DLD1 (cell line): Measurements from ENCODE around the gene LRRC4C.

Experiments used
- in situ Hi-C: cut with HindIII; loops from 2 replicates; pipeline ENCODE4 v1.10.0; 2017; ENCODE audit warnings: low sequenced_read_pairs

Gene LRRC4C

DNA sequence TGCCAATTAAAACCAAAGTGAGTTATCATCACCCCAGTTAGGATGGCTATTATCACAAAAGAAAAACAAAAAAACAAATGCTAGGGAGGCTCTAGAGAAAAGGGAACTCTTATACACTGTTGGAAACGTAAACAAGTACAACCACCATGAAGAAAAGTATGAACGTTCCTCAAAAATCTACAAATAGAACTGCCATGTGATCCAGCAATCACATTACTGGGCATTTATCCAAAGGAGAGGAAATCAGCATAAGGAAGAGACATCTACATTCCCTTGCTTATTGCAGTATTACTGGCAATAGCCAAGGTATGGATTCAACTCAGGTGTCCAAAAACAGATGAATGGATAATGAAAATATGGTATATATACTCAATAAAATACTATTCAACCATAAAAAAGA, 1145.1 kb downstream of the LRRC4C start:
- in situ Hi-C loops: no loop called here

DNA sequence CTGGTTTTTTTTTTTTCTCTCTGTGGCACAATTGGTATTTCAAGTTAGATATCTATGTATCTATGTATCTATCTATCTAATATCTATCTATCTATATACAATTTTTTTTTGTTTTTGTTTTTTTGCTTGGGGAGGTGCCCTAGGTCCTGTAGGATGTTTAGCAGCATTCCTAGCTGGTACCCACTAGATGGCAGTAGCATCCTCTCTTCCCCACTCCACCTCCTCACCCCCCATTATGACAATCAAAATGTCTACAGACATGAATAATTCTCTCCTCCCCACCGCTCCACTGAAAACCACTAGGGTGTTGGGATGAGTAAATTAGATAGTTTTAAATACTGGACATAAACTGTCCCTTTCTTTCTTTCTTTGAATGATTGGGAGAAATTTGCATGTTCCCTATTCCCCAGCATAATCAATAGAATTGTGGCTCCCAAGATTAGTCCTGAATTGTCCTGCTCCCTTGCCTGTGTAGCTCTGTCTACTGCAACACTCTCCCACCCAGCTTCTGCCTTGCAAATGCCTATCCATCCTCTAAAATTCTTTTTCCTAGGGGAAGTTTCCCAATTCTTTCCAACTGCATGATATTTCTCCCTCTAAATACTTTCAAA, 1152.4 kb downstream of the LRRC4C start:
- in situ Hi-C loops: no loop called here

DNA sequence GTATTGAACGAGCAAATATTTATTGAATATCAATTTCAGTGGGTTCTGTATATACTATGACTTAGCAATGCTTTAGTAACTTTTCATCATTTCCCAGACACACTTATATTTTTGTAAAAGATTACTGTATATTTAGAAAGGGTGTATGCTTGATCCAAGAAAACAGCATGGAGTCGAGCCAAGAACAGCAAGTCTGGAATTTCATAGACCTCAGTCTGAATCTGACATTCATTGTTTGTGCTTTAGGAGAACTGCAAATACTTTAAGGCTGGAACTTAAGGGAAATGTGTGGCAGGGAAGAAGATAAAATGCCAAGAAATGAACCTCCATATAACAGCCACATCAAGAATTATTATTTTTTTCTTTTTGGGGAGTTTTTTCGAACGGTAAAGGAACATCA, 1156.8 kb downstream of the LRRC4C start:
- in situ Hi-C loops: no loop called here

DNA sequence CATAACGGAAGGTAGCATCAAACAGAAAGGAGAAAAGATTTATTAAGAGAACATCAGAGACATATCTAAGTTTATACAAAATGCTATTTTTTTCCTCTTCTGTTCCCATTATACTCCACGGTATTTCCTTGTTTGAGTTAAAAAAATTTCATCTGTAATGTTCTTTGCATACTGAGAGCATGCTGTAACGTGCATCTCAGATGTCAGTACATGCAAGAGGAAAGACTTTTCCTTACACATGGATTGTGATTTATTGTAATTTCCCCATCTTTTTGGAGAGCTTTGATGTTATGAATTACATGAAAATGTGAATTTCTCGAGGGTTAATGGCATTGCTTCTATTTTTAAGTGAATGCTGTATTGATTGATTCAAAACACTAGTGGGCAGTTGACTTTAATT, 1164.0 kb downstream of the LRRC4C start:
- in situ Hi-C loops: no loop called here

DNA sequence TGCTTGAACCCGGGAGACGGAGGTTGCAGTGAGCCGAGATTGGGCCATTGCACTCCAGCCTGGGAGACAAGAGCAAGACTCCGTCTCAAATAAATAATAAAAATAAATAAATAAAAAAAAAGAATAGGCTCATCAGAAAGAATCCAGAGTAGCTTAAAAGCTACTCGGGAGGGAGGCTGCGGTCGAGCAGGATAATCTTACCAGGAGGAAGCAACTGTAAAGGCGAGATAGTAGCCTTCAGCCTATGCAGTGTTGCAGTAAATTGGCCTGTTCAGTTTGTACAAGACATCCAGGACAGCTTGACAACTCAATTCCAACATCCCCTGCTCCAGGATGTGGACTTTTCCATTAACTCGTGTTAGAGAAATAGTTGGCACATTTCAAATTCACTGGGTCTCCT, 1164.7 kb downstream of the LRRC4C start:
- in situ Hi-C loops: no loop called here

DNA sequence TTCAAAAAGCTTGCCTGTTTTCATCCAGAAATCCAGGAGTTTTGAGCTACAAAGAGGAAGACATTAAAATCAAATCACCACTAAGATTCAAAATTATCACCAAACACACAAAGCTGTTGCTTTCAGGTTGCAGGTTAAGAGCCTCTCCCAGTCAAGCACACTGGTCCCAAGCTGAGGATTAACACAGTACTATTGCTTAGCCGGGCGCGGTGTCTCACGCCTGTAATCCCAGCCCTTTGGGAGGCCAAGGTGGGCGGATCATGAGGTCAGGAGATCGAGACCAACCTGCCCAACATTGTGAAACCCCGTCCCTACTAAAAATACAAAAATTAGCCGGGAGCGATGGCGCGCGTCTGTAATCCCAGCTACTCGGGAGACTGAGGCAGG, 1165.1 kb downstream of the LRRC4C start:
- in situ Hi-C loops: no loop called here

DNA sequence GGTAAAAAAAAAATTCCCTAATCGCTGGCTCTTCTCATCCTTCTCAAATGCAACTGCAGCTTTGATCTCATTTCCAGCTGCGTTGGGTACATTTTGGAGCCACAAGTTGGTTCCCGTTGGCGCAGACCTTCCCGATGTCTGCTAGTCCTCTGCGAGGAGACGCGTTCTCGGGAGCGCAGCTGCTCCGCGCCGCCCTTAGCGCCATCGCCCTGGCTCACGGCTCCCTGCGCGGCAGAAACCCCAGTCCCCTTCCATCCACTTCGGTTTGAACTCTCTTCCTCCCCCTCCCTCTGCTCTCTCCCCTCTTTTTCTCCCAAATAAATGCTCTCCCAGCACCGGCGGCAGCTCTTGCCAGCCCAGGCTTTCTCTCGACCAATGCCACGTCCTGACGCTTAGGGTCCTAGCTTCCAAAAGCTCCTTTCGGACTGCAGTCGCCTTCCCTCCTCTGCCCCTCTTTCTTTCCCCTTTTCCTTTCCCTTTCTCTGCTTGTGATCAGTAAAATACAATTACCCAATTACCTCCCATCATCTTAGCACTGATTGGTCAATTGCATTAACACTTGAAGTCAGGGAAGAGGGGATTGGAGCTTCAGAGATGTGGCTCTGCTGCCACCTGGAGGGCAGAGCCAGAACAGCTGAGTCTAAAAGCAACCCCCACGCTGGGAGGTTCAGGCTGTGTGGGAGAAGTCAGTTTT, 1165.7 kb downstream of the LRRC4C start:
- in situ Hi-C loops: no loop called here

DNA sequence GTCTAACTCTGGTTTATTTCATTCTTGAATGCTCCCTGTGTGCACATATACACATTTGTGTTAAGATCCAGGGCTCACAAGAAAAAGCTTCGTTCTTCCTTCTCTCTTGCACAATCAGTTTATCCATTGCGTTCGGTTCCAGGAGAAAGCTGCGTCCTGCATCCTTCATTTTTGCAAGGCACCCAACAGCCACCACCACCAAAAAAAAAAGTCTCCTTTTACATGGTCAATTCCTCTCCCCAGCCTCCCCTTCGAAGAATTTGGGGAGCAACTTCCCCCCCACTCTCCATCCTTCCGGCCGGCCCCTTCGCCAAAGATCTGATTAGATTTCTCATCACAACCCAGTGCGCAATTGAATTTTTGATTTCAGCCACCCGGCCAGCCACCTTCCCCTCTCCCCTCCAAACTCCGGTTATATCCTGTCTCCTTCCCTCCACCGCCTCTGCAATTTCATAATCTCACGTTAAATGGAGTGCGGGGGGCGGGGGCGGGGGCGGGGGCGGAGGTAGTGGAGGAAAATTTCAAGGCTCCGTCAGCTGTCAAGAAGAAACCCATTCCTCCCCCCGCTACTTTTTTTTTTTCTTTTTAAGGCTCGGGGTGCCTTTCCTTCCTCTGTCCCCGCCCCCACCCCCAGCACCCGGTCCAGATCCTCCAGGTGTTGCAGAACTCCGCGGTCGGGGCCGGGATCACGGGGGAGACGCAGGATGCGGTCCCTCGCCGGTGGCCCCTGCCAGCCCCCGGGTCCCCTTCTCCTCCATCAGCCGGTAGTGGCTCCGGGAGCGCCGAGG, 1166.5 kb downstream of the LRRC4C start:
- in situ Hi-C loops: no loop called here

DNA sequence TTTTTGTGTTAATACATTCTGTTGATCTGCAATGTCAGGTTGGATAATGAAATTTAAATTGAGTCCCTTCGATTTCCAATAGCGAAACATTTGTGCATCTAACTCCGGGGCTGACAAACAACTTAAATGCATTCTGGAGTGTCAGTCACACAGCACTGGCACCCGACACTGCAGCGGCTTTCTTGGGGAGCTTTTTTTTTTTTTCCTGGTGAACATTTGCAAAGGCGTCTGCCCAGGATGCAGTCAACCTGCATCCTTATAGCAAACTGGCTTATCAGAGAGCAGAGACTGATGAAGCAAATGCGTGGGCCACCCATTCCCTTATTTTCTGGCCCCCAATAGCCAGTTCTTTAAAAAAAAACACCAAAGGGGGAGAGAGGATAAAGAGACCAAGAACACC, 1167.7 kb downstream of the LRRC4C start:
- in situ Hi-C loops: no loop called here

DNA sequence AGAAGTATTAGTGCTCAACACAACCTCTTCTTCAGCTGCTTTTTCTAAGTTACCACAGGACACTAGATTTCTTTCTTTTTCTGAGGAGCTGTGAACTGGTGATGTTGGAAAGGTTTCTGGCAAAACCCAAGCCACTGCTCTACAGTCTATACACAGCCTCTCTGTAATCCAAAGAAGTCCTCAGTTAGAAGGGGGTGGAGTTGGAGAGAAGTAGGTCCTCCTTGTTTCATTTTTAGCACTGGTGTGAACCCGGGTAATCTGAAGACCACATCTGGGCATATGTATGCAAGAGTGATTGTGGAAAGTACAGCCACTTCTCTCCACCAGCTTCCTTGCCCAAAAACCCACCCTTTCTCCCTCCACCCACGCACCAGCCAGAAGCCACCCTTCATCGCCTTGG, 1168.1 kb downstream of the LRRC4C start:
- in situ Hi-C loops: no loop called here

DNA sequence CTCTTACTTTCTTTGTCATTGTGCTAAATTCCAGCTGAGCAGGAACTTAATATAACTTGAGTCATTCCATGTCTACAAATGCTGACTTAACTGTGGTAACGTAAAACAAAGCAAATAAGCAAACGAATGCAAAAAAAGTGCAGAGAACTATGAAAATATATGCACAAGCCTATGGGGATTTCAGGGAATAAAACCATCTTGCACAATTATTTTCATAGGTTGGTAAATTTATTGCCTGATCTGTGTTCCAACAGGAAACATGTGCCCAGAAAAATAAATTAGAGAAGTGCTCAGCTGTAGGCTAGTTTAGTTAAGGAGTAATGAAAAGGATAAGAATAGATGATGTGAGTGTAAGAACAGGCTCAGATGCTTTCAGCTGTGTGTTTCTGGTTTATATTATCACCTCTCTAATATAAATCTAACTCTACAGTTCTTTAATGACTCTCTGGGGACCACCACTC, 1169.3 kb downstream of the LRRC4C start:
- in situ Hi-C loops: no loop called here

DNA sequence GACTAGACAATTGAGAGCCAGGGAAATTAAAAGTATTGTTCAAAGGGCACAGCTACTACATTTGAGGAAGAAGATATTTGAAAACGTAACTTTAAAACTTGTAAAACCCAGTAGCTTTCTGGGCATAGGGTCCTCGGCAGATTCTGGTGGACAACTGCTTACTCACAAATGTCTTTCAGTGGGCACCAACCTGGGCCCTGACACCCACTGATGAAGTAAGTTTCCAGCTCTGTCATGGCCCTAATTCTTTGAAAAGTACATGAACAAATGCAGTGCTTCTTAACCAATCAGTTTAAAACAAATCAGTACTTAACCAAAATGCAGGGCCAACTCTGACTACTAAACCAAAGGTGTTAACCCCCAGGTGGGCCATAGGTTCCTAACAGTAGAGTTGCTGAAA, 1170.1 kb downstream of the LRRC4C start:
- in situ Hi-C loops: no loop called here

DNA sequence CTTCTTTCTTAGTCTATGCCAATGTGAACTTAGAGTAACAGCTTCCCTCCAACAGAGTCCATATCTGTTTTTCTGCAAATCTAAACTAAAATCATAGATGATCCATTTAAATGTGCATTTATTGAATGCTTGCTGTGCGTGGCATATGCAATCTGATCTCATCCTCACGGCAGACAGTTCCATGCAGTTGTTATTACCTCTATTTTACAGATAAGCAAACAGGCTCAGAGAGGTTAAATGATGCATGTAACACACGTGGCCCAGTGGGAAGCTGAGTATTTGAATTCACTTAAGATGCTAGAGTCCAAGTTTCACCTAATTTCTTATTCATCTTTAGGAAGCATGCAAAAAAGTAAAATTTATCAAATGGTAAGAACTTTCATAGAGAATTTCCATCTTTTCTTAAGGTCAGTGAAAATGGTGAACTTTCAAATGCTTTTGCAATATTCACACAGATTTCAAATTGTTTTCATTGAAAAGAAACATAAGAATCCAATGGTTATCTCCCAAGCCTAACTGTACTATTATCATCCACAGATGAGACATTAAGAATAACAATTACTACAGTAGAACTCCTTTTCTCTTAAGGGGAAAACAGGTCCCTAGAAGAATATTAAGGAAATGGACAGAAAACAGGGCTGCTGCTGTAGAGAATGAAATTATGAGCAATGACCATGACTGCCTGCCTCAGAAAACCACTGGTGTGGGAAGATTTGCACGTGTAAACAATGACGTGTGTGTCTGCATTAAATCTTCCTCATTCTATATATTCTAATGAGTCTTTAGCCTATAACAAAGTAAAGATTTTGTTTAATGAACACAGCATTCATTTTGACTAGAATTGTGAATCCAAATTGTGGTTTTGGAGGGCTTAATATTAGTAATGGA, 1171.3 kb downstream of the LRRC4C start:
- in situ Hi-C loops: no loop called here

DNA sequence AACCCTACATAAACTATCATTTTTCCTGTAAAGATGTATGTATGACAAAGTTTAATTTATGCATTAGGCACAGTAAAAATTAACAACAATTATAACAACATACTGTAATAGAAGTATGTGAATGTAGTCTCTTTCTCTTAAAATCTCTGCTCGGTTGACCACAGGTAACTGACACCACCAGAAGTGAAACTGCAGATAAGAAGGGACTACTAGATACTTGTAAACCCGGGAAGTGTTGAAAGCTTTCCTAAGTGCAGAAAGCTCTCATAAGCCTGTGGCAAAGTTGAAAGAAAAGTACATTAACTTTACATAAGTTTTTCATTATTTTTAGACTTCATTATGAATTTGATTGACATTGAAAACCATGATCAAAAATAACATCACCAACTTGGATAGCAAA, 1173.3 kb downstream of the LRRC4C start:
- in situ Hi-C loops: no loop called here

DNA sequence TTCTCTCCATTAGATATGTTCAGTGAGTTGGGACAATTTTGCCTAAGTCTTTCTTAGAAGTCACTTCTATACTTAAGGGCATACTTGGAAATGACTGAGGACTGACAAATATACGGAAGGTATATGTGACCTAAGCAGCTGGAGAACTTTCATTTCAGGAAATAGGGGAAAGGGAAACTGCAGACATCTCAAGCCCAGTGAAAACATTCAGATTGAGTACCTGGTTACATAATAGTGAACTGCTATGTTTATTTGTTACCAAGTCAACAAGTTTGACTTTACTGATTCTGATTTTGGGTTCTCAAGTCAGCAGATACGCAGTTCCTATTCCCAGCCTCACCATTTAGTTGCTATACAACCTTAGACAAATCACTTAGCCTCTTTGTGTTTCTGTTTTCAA, 1173.9 kb downstream of the LRRC4C start:
- in situ Hi-C loops: no loop called here

DNA sequence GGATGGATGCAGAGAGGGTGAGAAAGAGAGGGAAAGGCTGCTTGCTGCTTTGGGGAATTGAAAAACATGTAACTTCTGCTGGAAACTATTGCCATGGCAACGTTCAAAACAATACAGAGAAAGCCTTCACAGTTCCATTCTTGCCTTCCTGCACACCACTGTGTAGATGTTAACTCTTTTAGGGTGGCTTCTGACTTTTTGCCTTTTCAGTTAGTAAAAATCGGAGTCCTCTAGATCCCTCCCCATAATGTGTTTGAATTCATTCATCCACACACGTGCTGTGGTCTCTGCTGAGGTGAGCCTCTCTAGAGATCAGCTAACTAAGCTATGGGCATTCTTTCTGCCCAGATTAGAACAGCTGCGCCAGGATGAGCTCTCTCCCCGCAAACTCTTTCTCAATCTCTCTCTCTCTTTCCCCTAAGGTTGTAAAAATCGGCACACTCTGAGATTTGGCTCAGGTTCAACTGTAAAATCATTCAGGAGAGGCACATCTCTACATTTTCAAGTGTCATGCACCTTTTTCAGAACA, 1178.3 kb downstream of the LRRC4C start:
- in situ Hi-C loops: no loop called here

DNA sequence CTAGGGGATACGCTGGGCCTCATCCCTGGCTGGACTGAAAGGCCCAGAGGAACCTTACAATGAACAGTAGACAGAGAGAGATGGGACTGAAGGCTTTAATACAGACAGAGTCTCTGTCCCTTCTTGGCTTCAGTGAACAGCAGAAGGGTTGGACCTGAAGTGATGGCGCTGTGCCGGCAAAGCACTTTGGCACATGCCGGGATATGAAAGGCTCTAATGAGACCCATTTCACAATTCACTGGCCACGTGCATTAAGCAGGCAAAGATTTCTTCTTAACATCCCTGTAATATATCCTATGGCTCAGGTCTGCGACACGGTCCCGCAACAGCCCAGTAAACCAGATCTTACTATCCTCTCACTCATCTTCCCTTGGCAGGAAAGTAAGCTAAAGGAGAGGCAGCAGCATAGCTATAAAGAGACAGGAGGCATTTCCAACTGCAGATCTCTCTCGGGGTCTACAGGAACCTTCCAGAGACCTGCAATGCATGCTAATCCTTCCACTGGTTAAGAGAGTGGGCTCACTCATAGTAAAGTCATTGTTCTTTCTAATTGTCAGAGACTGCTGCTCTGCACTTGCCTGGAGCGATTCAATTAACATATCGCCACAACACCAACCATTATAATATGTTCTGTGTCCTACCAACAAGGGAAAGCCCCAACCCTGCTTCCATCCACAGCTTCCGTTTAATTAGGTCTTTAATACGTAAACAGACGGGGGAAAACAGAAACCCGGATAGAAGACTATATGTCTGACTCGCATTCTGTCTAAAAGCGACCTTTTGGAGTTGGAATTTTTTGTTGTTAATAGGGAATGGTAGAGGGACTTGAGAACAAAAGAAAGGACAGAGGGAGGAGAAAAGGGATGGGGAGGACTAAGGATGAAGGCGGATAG, 1179.0 kb downstream of the LRRC4C start:
- in situ Hi-C loops: no loop called here

DNA sequence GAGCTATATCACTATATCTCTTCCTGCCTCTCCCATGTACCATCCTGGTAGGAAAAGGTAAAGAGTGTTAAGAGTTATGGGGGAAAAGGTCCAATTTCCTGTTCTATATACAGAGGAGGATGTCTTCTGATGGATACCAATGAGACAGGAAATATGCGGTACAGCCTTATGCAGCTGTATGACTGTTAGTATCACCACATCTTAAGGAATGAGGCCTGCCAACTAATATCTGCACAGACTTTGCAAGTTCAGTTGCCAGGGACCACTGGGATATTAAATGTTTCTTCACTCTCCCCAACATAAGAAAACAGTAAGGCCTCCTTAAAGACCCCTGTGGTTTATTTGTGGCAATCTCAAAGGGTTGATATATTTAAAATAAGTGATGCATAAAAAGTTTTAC, 1182.5 kb downstream of the LRRC4C start:
- in situ Hi-C loops: no loop called here

DNA sequence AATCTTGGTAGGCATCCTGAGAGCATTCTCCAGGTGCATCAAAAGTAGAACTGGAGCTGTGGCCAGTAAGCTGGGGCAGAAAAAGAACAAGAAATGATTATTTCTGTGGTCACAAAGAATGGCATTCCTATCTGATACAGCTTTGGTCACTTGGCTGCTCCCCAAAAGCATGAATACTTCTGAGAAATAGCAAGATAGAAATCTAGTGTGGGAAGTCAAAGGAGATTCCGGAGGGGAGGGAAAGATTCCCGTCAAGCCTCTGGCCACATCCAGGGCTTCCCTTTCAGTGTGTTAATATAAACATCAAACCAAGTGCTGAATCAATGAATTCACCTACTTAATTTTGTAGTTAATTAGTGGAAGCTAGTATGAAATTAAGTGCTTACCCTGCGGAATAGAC, 1185.4 kb downstream of the LRRC4C start:
- in situ Hi-C loops: no loop called here

DNA sequence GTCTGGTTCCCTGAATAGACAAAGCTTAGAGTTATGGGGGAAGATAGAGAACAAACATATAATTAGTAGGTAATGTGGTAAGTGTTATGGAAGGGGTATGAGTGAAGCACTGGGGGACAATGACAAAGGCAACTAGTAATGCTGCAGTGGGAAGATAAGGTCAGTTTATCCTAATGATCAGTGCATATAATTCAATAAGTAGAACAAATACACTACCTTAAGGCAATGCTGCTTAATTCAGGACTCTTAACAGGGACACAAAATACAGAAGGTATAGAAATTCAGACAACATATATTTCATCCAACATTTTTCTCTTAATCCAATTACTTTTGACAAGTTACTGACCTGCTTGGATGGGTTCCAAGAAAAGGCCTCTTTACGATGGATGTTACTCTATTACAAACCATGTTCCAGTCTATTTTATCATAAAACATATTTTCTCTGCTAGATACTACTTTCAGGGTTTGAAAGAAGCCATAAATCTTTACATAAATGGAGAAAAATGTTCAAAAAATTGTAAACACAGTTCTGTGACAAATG, 1186.2 kb downstream of the LRRC4C start:
- in situ Hi-C loops: no loop called here
